GM19099 (cell line): Measurements from ENCODE around the gene MYBPH.

Experiments used
- POLR2A ChIP-seq: IDR thresholded peaks from 3 replicates; pipeline ENCODE4 v1.6.1; 2011; ENCODE audit warnings: low read depth; ENCODE audit not compliant: insufficient read length; ENCODE audit errors: extremely low read depth

The MYBPH gene

GRCh38 chr1:203152158-203153034 lies 23.2 kb downstream of the MYBPH start:
- TF ChIP-seq POLR2A = no peak

GRCh38 chr1:203151362-203152157 lies 24.1 kb downstream of the MYBPH start:
- no peak for TF ChIP-seq POLR2A

- no peak for TF ChIP-seq POLR2A
Observed at GRCh38 chr1:203150511-203151297, 24.9 kb downstream of the MYBPH start.

GRCh38 chr1:203149188-203149840 lies 26.3 kb downstream of the MYBPH start:
- no peak for TF ChIP-seq POLR2A

- no peak for TF ChIP-seq POLR2A
Observed at GRCh38 chr1:203148579-203148978, 27.0 kb downstream of the MYBPH start.

- no peak for TF ChIP-seq POLR2A
Observed at GRCh38 chr1:203148127-203148526, 27.5 kb downstream of the MYBPH start.

GRCh38 chr1:203147376-203147775 lies 28.2 kb downstream of the MYBPH start:
- TF ChIP-seq POLR2A = no peak

GRCh38 chr1:203146537-203146936 lies 29.1 kb downstream of the MYBPH start:
- no peak for TF ChIP-seq POLR2A

GRCh38 chr1:203146042-203146369 lies 29.6 kb downstream of the MYBPH start:
- no peak for TF ChIP-seq POLR2A

GRCh38 chr1:203145321-203146041 lies 30.1 kb downstream of the MYBPH start:
- TF ChIP-seq POLR2A = no peak

GRCh38 chr1:203144661-203145060 lies 31.0 kb downstream of the MYBPH start:
- TF ChIP-seq POLR2A = no peak

GRCh38 chr1:203143641-203144040 lies 32.0 kb downstream of the MYBPH start:
- TF ChIP-seq POLR2A = no peak

- no peak for TF ChIP-seq POLR2A
Observed at GRCh38 chr1:203142684-203143408, 32.8 kb downstream of the MYBPH start.
